B cell (primary cell): ENCODE data around the gene CTDSPL. TPM values are rescaled to one million over a fixed set of nuclear protein-coding genes. Genes with fewer than 3 reads are reported as not detected.

Source experiments
- ATAC-seq: fragments of 200-7000 bp; cut with Tn5 transposase; one replicate; pipeline ENCODE4 v1.10.0; 2021; ENCODE audit warnings: low read depth, mild to moderate bottlenecking, moderate number of reproducible peaks, moderate library complexity
- CTCF ChIA-PET: fragments of 350-600 bp; sonication (Branson Sonifier 250); formaldehyde crosslinking; loops from one replicate; lab custom pipeline; 2021; ENCODE audit warnings: antibody characterized with exemption, inconsistent platforms; lab: Charles Lee
- POLR2A ChIA-PET: fragments of 350-600 bp; sonication (Branson Sonifier 250); formaldehyde crosslinking; loops from one replicate; lab custom pipeline; 2021; ENCODE audit warnings: antibody characterized with exemption; lab: Charles Lee
- DNase-seq: peaks from one replicate; pipeline ENCODE4 v3.0.0; 2013
- H2AFZ ChIP-seq: 2 replicates; pipeline ENCODE4 v1.6.1; 2012; ENCODE audit warnings: mild to moderate bottlenecking, low read depth, low read length; ENCODE audit not compliant: insufficient read depth, poor library complexity, severe bottlenecking
- H3K27ac ChIP-seq, 2 donors: 1 replicate in 1 of 2; 2 replicates in 1 of 2; pipeline ENCODE4 v1.5.1; 2012 to 2013; ENCODE audit warnings: low read length in 2 of 2, mild to moderate bottlenecking in 2 of 2, moderate library complexity in 1 of 2
- H3K27me3 ChIP-seq, 4 experiments: fragments of 200-600 bp in 1 of 4; sonication (generic) in 1 of 4; replicated peaks in 1 of 4; 1 replicate in 2 of 4; 2 replicates in 2 of 4; pipeline versions ENCODE4 v1.6.1 to v1.7.0; 2013 to 2016; ENCODE audit warnings: low read length in 3 of 4, mild to moderate bottlenecking in 2 of 4, mixed read lengths in 1 of 4, moderate library complexity in 1 of 4; ENCODE audit not compliant: insufficient read depth in 4 of 4, control insufficient read depth in 3 of 4; ENCODE audit errors: control extremely low read depth in 1 of 4
- H3K36me3 ChIP-seq, 2 experiments: replicated peaks in 1 of 2; 1 replicate in 1 of 2; 2 replicates in 1 of 2; pipeline versions ENCODE4 v1.6.1 to v1.7.1; 2013; ENCODE audit warnings: low read length in 1 of 2; ENCODE audit not compliant: insufficient read depth in 2 of 2, control insufficient read depth in 1 of 2; ENCODE audit errors: control extremely low read depth in 1 of 2, extremely low read depth in 1 of 2
- H3K4me1 ChIP-seq, 2 donors: fragments of 200-600 bp in 1 of 2; sonication (generic) in 1 of 2; 1 replicate in 1 of 2; 2 replicates in 1 of 2; pipeline versions ENCODE4 v1.5.1 to v1.6.1; 2013 to 2017; ENCODE audit warnings: low read length in 2 of 2; ENCODE audit not compliant: control insufficient read depth in 2 of 2, insufficient read depth in 2 of 2
- H3K4me2 ChIP-seq: replicated peaks from 2 replicates; pipeline ENCODE3; 2012; ENCODE audit warnings: mild to moderate bottlenecking, low read depth, low read length; ENCODE audit not compliant: poor library complexity, severe bottlenecking
- H3K4me3 ChIP-seq, 5 experiments: fragments of 200-600 bp in 1 of 5; sonication (generic) in 1 of 5; 1 replicate in 3 of 5; 2 replicates in 2 of 5; pipeline versions ENCODE4 v1.5.1 to v1.7.0; 2011 to 2016; ENCODE audit warnings: low read length in 4 of 5, mild to moderate bottlenecking in 4 of 5, low read depth in 2 of 5, control low read depth in 1 of 5, moderate library complexity in 1 of 5; ENCODE audit not compliant: insufficient read depth in 1 of 5; ENCODE audit errors: control extremely low read depth in 1 of 5, extremely low read depth in 1 of 5
- H3K79me2 ChIP-seq: fragments of 200-600 bp; sonication (generic); one replicate; pipeline ENCODE4 v1.6.0; 2016; ENCODE audit warnings: low read length; ENCODE audit not compliant: control insufficient read depth, insufficient read depth
- H3K9ac ChIP-seq: fragments of 200-600 bp; sonication (generic); 2 replicates; pipeline ENCODE4 v1.6.1; 2017; ENCODE audit warnings: mild to moderate bottlenecking, low read length, moderate library complexity
- H3K9me3 ChIP-seq, 3 donors: one replicate each; pipeline versions ENCODE4 v1.6.1 to v1.7.1; 2013; ENCODE audit warnings: low read length in 2 of 3; ENCODE audit not compliant: control insufficient read depth in 2 of 3, insufficient read depth in 1 of 3; ENCODE audit errors: control extremely low read depth in 1 of 3
- H4K20me1 ChIP-seq: 2 replicates; pipeline ENCODE4 v1.6.0; 2012; ENCODE audit warnings: mild to moderate bottlenecking, low read length; ENCODE audit not compliant: insufficient read depth, control insufficient read depth, poor library complexity, severe bottlenecking
- H3K27ac Mint-ChIP-seq: one replicate; pipeline ENCODE4 v1.8.0; 2021; ENCODE audit warnings: mixed read lengths
- H3K27me3 Mint-ChIP-seq: one replicate; pipeline ENCODE4 v1.8.0; 2021; ENCODE audit warnings: mixed read lengths
- H3K4me1 Mint-ChIP-seq: one replicate; pipeline ENCODE4 v1.8.0; 2021; ENCODE audit warnings: mixed read lengths
- H3K4me3 Mint-ChIP-seq: one replicate; pipeline ENCODE4 v1.8.0; 2021; ENCODE audit warnings: mixed read lengths
- H3K9me3 Mint-ChIP-seq: one replicate; pipeline ENCODE4 v1.8.0; 2022; ENCODE audit warnings: mixed read lengths; ENCODE audit not compliant: insufficient read depth
- EZH2 ChIP-seq: IDR thresholded peaks from 2 replicates; pipeline ENCODE4 v1.6.1; 2012; ENCODE audit warnings: borderline replicate concordance, low read depth, mild to moderate bottlenecking, moderate library complexity, low read length; ENCODE audit not compliant: insufficient read depth, poor library complexity, severe bottlenecking
- WGBS: methylation state at CpG from one replicate; pipeline ENCODE4 v1.1.5; 2013; ENCODE audit warnings: missing lambda C conversion rate; ENCODE audit not compliant: insufficient coverage; 5-methylcytosine and 5-hydroxymethylcytosine counted together
- intact Hi-C: fragments of 100-400 bp; cut with micrococcal nuclease; formaldehyde crosslinking; loops from one replicate; pipeline ENCODE4 v1.10.0; 2022
- polyA plus RNA-seq: library from polyadenylated mRNA; depleted of rRNA; stranded (reverse); fragments of >200 nt; gene quantifications from 2 replicates; pipeline ENCODE4 v1.2.3, GENCODE V29; 2012
- total RNA-seq, 2 donors: library from RNA; stranded (reverse); fragments of 120-200 nt in 1 of 2; gene quantifications; 1 replicate in 1 of 2; 2 replicates in 1 of 2; pipeline versions ENCODE4 v1.2.3 to v1.2.4, GENCODE V29; 2013 to 2022
- TF ChIP-seq, protein P1 (sequence below): fragments of 200-600 bp; IDR thresholded peaks from one replicate; pipeline ENCODE4 v1.8.0; 2022; ENCODE audit warnings: antibody characterized with exemption, mild to moderate bottlenecking

The CTDSPL gene
- total and polyA plus RNA-seq, 2 donors (not counting 1 experiment from before 2014, with no cell fraction given), result not detected

DNA sequence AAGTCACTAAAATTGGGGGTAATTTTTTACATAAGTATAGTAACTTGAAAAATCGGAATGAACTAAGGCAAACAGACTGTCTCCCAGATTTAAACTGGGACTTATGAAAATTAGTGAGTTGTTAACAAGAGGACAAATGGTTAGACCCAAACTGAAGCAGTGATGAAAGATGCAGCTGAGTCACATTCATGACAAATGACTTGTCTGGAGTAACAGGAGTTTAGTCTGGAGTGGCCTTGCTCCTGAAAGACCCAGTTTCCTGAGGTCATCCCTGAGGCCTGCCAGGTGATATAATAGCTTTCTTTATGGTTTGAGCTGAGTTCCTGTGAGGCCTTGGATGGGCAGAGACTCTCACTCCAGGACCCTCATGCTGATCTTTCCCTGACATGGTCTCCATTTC is 9.6 kb upstream of the CTDSPL start:
- H3K9me3 ChIP-seq, result no peaks in the 10 kb centered on the region
- H3K4me1 Mint-ChIP-seq, result no peaks in the 10 kb centered on the region
- H3K27ac Mint-ChIP-seq, result no peak overlapping the region
- no peak overlapping the region for H2AFZ ChIP-seq
- no peak overlapping the region for H3K27ac ChIP-seq
- H3K9ac ChIP-seq, result no peak overlapping the region
- WGBS, result 100% methylated on average over 1 of the region's 1 CpG
- intact Hi-C loops, result no loop called here
- peaks cover 10% of the 10 kb centered on the region for H3K27me3 Mint-ChIP-seq
- no peak for TF ChIP-seq EZH2
- TF ChIP-seq, protein P1, sequence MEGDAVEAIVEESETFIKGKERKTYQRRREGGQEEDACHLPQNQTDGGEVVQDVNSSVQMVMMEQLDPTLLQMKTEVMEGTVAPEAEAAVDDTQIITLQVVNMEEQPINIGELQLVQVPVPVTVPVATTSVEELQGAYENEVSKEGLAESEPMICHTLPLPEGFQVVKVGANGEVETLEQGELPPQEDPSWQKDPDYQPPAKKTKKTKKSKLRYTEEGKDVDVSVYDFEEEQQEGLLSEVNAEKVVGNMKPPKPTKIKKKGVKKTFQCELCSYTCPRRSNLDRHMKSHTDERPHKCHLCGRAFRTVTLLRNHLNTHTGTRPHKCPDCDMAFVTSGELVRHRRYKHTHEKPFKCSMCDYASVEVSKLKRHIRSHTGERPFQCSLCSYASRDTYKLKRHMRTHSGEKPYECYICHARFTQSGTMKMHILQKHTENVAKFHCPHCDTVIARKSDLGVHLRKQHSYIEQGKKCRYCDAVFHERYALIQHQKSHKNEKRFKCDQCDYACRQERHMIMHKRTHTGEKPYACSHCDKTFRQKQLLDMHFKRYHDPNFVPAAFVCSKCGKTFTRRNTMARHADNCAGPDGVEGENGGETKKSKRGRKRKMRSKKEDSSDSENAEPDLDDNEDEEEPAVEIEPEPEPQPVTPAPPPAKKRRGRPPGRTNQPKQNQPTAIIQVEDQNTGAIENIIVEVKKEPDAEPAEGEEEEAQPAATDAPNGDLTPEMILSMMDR, result no peak
- no peak overlapping the region for H3K4me3 ChIP-seq
- ATAC-seq, result no peak
- no peak overlapping the region for H3K4me3 Mint-ChIP-seq
- no peak overlapping the region for H3K4me2 ChIP-seq
- H3K9me3 Mint-ChIP-seq, result no peaks in the 10 kb centered on the region
- POLR2A ChIA-PET, result no interaction called here
- H3K36me3 ChIP-seq, result no peaks in the 10 kb centered on the region
- no peaks in the 10 kb centered on the region for H3K4me1 ChIP-seq
- CTCF ChIA-PET, result no interaction called here
- H3K27me3 ChIP-seq, result no peaks in the 10 kb centered on the region
- no peaks in the 10 kb centered on the region for H4K20me1 ChIP-seq
- DNase-seq, result no peak
- no peaks in the 10 kb centered on the region for H3K79me2 ChIP-seq

DNA sequence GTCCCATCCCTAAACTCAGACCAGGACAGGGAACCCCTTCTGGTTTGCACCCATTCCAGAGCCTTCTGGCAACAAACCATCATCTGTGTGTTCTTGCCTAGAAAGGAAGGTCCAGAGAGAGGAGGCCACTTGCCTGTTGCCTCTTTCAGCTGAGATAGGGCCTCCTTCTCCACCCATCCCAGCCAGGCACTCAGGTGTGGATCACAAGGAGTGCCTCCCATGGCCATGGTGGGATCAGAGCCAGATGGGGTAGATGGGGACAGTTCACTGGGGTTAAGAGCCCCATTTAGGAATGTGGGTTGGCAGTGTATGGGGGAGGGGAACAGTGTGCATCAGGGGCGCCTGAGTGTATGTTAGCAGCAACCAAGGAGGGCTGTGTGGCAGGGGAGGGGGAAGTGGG is 8.9 kb upstream of the CTDSPL start:
- Histone ChIP-seq H3K9me3 (no peaks in the 10 kb centered on the region), H3K4me1 (no peaks in the 10 kb centered on the region), H2AFZ (no peak overlapping the region), H3K4me3 (no peak overlapping the region), H3K4me2 (no peak overlapping the region), H4K20me1 (no peaks in the 10 kb centered on the region), H3K9ac (no peak overlapping the region), H3K27ac (no peak overlapping the region), H3K27me3 (peaks cover 0 to 3% (median 0%) of the 10 kb centered on the region in 4 experiments), H3K79me2 (no peaks in the 10 kb centered on the region), H3K36me3 (no peaks in the 10 kb centered on the region)
- ATAC-seq, result no peak
- ChIA-PET POLR2A (no interaction called here), CTCF (interaction anchor here (0.7 kb wide), 1 partner anchor 769 kb away, joined by 3 read pairs; no protein-coding TSS in a partner anchor)
- no peak for DNase-seq
- WGBS, result 80% methylated on average over 1 of the region's 1 CpG
- Mint-ChIP-seq H3K4me3 (no peak overlapping the region), H3K27ac (no peak overlapping the region), H3K27me3 (peaks cover 16% of the 10 kb centered on the region), H3K9me3 (no peaks in the 10 kb centered on the region), H3K4me1 (no peaks in the 10 kb centered on the region)
- intact Hi-C loops, result no loop called here
- no peak for TF ChIP-seq EZH2
- TF ChIP-seq, protein P1, result no peak
